Common myeloid progenitor, CD34-positive (primary cell): ENCODE data around the gene CHST3.

Experiments
- CTCF ChIA-PET: fragments of 350-600 bp; sonication (Branson Sonifier 250); formaldehyde crosslinking; loops from one replicate; lab custom pipeline; 2021; ENCODE audit warnings: antibody characterized with exemption; lab: Charles Lee
- POLR2A ChIA-PET: fragments of 350-600 bp; sonication (Branson Sonifier 250); formaldehyde crosslinking; loops from one replicate; lab custom pipeline; 2021; ENCODE audit warnings: antibody characterized with exemption; lab: Charles Lee
- DNase-seq, 3 donors: peaks; one replicate each; pipeline versions ENCODE4 v3.0.0 to v3.0.0-alpha.2; 2013
- H3K27ac ChIP-seq, 2 experiments: 1 replicate in 1 of 2; 2 replicates in 1 of 2; pipeline ENCODE4 v1.7.0; 2013; ENCODE audit warnings: inconsistent platforms in 2 of 2, low read length in 2 of 2, mild to moderate bottlenecking in 2 of 2, low read depth in 1 of 2, moderate library complexity in 1 of 2; ENCODE audit not compliant: severe bottlenecking in 2 of 2, insufficient read depth in 1 of 2, poor library complexity in 1 of 2
- H3K27me3 ChIP-seq, 5 experiments: replicated peaks in 2 of 5; 1 replicate in 3 of 5; 2 replicates in 2 of 5; pipeline versions ENCODE4 v1.6.1 to v1.7.0; 2013; ENCODE audit warnings: low read length in 4 of 5, mild to moderate bottlenecking in 2 of 5, moderate library complexity in 2 of 5, inconsistent platforms in 1 of 5; ENCODE audit not compliant: insufficient read depth in 5 of 5, control insufficient read depth in 4 of 5
- H3K36me3 ChIP-seq, 4 experiments: 1 replicate in 2 of 4; 2 replicates in 2 of 4; pipeline versions ENCODE4 v1.6.1 to v1.7.0; 2013; ENCODE audit warnings: low read length in 3 of 4, control low read depth in 1 of 4, mild to moderate bottlenecking in 1 of 4; ENCODE audit not compliant: control insufficient read depth in 4 of 4, insufficient read depth in 4 of 4
- H3K4me1 ChIP-seq, 4 experiments: 1 replicate in 3 of 4; 2 replicates in 1 of 4; pipeline versions ENCODE4 v1.6.1 to v1.7.1; 2013; ENCODE audit warnings: low read length in 3 of 4, mild to moderate bottlenecking in 3 of 4, control low read depth in 1 of 4, inconsistent platforms in 1 of 4, moderate library complexity in 1 of 4; ENCODE audit not compliant: control insufficient read depth in 4 of 4, insufficient read depth in 4 of 4; ENCODE audit errors: control extremely low read depth in 1 of 4
- H3K4me3 ChIP-seq, 7 experiments: 1 replicate in 4 of 7; 2 replicates in 3 of 7; pipeline versions ENCODE4 v1.5.1 to v1.7.0; 2013; ENCODE audit warnings: mild to moderate bottlenecking in 7 of 7, low read length in 6 of 7, moderate library complexity in 6 of 7, inconsistent platforms in 2 of 7, low read depth in 2 of 7, control low read depth in 1 of 7; ENCODE audit not compliant: insufficient read depth in 4 of 7, control insufficient read depth in 1 of 7; ENCODE audit errors: extremely low read depth in 1 of 7
- H3K9me3 ChIP-seq, 5 experiments: 1 replicate in 4 of 5; 2 replicates in 1 of 5; pipeline versions ENCODE4 v1.6.1 to v1.7.1; 2013; ENCODE audit warnings: low read length in 4 of 5, mild to moderate bottlenecking in 2 of 5, inconsistent platforms in 1 of 5, low read depth in 1 of 5, moderate library complexity in 1 of 5; ENCODE audit not compliant: control insufficient read depth in 4 of 5, insufficient read depth in 2 of 5; ENCODE audit errors: control extremely low read depth in 1 of 5
- WGBS: methylation state at CpG from one replicate; pipeline ENCODE4 v1.1.5; 2013; ENCODE audit not compliant: insufficient coverage; 5-methylcytosine and 5-hydroxymethylcytosine counted together

The CHST3 gene

DNA sequence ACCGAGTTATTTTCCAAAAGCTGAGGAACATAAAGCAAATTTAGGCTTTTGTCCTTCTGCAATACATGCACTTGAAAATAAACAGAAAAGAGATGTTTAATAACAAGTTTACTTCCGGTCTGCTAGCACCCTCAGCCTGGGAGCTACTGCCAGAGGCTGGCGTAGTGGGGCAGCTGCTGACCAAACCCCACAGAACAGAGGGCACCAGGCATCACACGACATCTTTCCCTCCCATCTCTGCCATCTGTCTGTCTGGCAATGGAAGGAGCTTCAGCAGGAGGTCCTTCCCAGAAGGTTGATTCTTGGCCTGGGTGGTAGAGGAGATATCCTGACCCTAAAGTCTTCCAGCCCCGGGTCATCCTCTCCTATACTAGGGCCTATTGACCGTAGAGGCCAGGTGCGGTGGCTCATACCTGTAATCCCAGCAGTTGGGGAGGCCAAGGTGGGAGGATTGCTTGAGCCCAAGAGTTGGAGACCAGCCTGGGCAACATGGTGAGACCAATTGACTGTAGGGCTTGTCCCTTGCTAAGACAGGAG lies 47.8 kb downstream of the CHST3 start:
- H3K27ac ChIP-seq: no peak overlapping the region
- no peaks in the 10 kb centered on the region for H3K9me3 ChIP-seq
- DNase-seq: no peak
- ChIA-PET CTCF (no interaction called here), POLR2A (interaction anchor here (1.0 kb wide), 1 partner anchor 35 kb away, joined by 3 read pairs; no protein-coding TSS in a partner anchor)
- no peaks in the 10 kb centered on the region for H3K36me3 ChIP-seq
- WGBS: 90% methylated on average over 6 of the region's 7 CpGs
- H3K4me3 ChIP-seq: no peak overlapping the region
- no peaks in the 10 kb centered on the region for H3K27me3 ChIP-seq
- H3K4me1 ChIP-seq: no peaks in the 10 kb centered on the region

DNA sequence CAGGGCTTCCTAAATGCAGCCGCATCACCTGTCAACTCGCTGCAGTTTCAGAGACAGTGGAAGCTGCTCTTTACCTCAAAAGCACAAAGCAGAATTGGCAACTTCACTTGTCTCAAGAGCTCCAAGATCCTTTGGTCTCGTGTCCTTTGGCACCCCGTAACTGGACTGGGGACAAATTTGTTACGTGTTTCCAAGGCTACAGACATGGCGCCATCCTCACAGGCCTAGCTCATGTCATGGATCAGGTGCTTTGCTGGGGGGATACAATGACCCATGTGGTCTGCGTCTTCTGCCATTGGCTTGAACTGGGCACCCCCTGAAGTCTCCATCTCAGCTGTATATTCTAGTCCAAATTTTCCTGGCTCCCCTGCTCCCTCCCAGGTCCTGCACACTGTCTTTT lies 48.6 kb downstream of the CHST3 start:
- POLR2A ChIA-PET: interaction anchor here (1.0 kb wide), 1 partner anchor 36 kb away, joined by 3 read pairs; no protein-coding TSS in a partner anchor
- Histone ChIP-seq H3K36me3 (no peaks in the 10 kb centered on the region), H3K4me3 (no peak overlapping the region), H3K27ac (no peak overlapping the region), H3K9me3 (no peaks in the 10 kb centered on the region), H3K4me1 (no peaks in the 10 kb centered on the region), H3K27me3 (no peaks in the 10 kb centered on the region)
- CTCF ChIA-PET: no interaction called here
- no peak for DNase-seq
- WGBS: 96% methylated on average over 7 of the region's 7 CpGs

DNA sequence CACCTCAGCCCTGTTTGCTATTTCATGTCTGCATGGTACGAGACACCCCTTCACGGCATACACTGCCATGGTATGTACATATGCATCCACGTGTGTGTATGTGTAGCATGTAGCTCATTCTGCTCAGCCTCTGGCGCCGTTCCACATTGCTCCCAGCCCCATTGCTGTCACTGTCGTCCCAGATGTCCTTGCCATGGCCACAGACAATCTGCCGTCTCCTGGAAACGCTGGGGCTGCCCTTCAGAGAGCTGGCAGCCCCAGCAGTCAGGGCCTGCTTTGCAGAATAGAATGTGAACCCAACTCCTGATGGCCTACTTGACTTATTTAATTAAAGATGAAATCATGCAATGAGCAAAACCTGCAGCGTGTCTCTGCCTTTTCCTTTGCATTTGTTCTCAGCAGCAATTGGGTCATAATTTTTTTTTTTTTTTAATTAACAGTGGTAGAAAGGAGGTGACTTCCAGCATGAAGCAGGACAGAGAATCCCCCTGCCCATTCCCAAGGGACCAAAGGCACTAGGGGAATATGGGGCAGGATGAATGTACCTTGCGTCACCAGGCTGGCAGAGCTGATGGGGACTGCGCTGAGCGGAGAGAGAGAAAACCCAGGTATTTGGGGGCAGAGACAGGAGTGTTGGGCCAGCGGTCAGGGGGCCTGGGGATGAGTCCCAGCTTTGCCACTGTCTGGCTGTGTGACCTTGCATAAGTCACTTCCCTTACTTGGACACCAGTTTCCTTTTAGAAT lies 49.2 kb downstream of the CHST3 start:
- CTCF ChIA-PET: interaction anchor here (1.3 kb wide), 1 partner anchor 36 kb away, joined by 3 read pairs; no protein-coding TSS in a partner anchor
- 89% methylated on average over 12 of the region's 13 CpGs for WGBS
- no peaks in the 10 kb centered on the region for H3K4me1 ChIP-seq

DNA sequence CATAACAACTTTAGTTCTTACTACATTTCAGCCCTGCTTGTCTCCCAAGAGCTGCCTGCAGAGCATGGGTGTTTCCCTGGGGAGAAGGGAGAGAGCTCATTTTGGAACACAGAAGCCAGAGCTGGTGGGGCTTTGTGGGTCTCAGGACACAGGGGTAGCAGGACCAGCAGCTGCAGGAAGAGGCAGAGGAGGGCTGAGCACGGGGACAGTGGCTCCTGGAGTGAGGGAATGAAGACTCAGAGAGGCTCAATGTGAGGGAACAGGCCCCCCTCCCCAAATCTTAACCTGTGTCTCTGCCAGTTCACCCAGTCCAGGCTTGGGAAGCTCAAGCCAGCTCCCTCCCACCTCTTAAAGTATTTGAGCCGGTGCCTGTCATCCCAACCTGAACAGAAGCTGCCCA lies 50.0 kb downstream of the CHST3 start:
- POLR2A ChIA-PET: interaction anchor here (0.6 kb wide), 1 partner anchor 12 kb away, joined by 3 read pairs; no protein-coding TSS in a partner anchor
- Histone ChIP-seq H3K27me3 (no peaks in the 10 kb centered on the region), H3K9me3 (no peaks in the 10 kb centered on the region), H3K4me1 (no peaks in the 10 kb centered on the region), H3K36me3 (no peaks in the 10 kb centered on the region), H3K27ac (no peak overlapping the region), H3K4me3 (no peak overlapping the region)
- CTCF ChIA-PET: interaction anchor here (1.3 kb wide), 1 partner anchor 35 kb away, joined by 3 read pairs; no protein-coding TSS in a partner anchor
- WGBS: 100% methylated on average over 1 of the region's 2 CpGs
- no peak for DNase-seq

More for the DNA sequence above, 49.2 kb downstream of the CHST3 start:
- DNase-seq: no peak
- POLR2A ChIA-PET: no interaction called here
- no peak overlapping the region for H3K27ac ChIP-seq
- H3K4me3 ChIP-seq: no peak overlapping the region
- no peaks in the 10 kb centered on the region for H3K9me3 ChIP-seq
- no peaks in the 10 kb centered on the region for H3K27me3 ChIP-seq
- H3K36me3 ChIP-seq: no peaks in the 10 kb centered on the region

DNA sequence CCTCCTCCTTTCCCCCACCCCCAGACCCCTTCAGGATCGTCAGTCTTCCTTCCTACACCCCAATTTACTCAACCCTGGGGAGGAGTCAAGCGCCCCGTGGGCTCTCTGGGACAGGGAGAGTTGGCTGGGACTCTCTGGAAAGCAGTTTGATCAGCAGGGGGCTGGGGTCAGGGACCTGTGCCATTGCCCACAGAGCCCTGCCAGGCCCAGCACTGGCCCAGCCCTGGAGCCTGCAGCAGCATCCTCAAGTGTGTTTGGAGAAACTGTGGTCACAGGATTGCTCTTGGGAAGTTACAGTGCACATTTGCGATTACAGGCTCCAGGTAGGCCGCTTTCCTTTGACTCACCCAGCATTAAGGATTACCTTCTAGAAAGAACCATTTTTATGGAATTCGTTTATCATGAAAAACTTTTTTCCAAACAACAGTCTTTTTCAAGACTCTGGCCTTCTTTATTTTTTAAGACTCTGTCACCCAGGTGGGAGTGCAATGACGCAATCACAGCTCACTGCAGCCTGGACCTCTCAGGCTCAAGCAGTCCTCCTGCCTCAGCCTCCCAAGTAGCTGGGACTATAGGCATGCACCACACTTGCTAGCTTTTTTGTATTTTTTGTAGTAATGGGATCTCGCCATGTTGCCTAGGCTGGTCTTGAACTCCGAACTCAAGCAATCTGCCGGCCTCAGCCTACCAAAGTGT lies 50.7 kb downstream of the CHST3 start:
- Histone ChIP-seq H3K27me3 (no peaks in the 10 kb centered on the region), H3K4me1 (no peaks in the 10 kb centered on the region), H3K36me3 (no peaks in the 10 kb centered on the region), H3K27ac (no peak overlapping the region), H3K4me3 (no peak overlapping the region), H3K9me3 (no peaks in the 10 kb centered on the region)
- DNase-seq: no peak
- POLR2A ChIA-PET: no interaction called here
- 86% methylated on average over 7 of the region's 10 CpGs for WGBS
- CTCF ChIA-PET: interaction anchor here (0.8 to 1.1 kb wide), 2 partner anchors 18 to 34 kb away, joined by 3 read pairs; no protein-coding TSS in a partner anchor

DNA sequence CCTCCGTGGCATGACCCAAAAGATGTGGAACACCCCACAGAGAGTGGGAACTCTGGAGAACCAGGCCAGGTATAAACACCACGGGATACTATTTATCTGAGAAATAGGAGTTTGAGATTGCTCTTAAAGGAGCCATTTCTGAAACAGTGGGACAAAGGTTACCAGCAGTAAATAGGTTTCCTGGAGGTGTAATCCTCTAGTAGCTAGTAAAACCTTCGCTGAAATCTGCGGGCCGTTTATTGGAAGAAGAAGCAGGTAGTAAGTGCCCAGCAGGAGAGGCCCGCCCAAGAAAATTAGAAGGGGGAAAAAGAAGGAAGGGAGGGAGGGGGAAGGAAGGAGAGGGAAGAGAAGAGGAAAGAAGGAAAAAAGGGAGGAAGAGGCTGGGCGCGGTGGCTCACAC lies 51.6 kb downstream of the CHST3 start:
- POLR2A ChIA-PET: no interaction called here
- H3K27me3 ChIP-seq: no peaks in the 10 kb centered on the region
- no peaks in the 10 kb centered on the region for H3K36me3 ChIP-seq
- H3K4me3 ChIP-seq: no peak overlapping the region
- no peaks in the 10 kb centered on the region for H3K4me1 ChIP-seq
- H3K9me3 ChIP-seq: no peaks in the 10 kb centered on the region
- DNase-seq: no peak
- H3K27ac ChIP-seq: no peak overlapping the region
- WGBS: 100% methylated on average over 6 of the region's 8 CpGs
- CTCF ChIA-PET: interaction anchor here (1.1 kb wide), 1 partner anchor 19 kb away, joined by 3 read pairs; no protein-coding TSS in a partner anchor
